TTC549 (cell line): ENCODE data around the gene GGTLC2.
"Not testable (repeated sequence)": the region's sequence is repeated elsewhere in the genome, so short reads cannot be mapped to it uniquely, and the experiment has no call there.

Experiments used
- FAIRE-seq: peaks from 2 replicates; lab custom pipeline; 2012; peaks lifted over from hg19 to GRCh38; lab: Jason Lieb, UNC

Gene GGTLC2

DNA sequence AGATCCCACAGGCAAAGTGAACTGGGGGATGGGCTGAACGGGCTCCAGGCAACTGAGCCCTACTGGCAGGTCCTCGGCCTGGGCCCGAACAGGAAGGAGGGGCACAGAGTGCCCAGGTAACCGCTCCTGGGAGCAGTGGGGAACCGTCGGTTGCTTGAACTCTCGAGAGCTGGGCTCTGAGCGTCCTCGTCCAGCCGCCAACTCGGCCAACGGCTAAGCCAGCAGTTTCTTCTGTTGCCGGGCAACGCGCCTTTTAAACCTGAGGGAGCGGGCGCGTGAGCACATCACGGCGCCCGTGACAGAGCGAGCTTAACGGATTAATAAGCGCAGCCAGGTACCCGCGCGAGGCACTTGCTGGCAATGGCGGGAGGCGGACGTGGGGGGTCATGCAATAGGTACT lies at the start of gene GGTLC2:
Gene GGTLC2, plus strand, starts transcription at position 301 of the 400 bp plus-strand sequence. CDS start 1,732 bp downstream, outside the sequence.
- not testable (repeated sequence) for FAIRE-seq

DNA sequence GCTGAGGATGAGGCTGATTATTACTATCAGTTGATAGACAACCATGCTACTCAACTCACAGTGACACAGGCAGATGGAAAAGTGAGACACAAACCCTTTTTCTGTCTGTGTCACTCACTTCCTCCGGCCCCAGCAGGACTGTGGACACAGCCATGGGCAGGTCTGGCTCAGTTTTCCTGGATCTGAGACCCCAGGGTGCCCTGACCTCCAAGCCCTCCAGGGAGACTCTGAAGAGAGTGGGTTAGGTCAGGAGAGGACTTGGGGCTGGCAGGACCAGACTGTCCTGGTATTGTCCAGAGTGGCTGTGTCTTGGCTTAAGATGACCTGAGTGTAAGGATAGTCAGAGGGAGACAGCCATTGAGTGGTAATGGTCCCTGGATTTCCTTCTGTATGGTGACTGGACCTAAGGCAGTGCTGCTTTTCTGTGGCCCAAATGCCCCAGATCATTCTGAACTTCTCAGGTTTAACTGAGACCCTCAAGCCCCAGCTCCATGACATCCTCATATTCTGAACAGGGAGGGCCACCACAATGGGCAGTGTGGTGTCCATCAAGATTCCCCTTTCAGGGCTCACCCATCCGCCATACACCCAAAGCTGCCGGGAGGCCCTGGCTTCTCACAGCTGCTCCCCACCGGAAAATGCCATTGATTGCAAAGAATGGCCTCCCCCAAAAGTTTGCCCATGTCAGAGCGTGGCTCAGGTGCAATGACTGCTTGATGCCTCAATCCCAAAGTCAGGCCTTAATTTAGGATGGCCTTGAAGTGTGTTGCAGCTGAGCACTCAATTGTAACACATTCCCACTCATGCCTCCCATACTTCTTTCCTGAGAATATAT lies 49.2 kb upstream of the GGTLC2 start:
- no peak for FAIRE-seq

DNA sequence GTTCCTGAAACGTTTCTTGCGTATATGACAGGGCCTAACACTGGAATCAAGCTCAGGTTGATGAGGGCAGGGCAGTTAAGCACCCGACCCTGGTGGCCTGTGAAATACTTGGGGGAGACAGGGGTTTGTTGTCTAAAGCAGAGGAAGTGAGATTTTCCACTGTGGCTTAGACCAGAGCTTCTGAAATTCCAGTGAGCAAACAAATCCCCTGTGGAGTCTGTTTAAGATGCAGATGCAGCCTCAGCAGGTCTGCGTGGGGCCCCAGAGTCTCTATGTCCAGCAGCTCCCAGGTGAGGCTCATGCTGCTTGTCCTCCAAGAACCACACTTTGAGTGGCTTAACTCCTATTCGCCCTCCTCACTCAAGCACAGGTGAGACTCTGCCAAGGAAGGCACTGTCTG lies 46.3 kb upstream of the GGTLC2 start:
- FAIRE-seq = no peak

DNA sequence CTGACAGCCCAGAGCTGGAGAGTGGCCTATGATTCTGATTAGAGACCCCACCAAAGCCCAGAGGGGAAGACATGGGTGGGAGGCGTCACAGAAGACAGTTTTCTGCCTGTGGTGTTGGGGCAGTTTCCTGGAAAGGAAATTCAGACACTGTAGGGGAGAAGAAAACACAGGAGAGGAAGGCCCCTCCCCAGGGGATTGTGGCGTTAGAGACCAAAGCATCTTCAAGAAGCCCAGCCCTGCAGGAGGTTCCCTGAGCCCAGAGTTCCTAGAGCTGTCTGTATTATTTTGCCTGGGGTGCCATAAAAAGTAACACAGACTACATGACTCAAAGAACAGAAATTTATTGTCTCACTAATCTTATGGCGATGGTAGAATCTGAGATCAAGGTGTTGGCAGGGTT lies 45.2 kb upstream of the GGTLC2 start:
- no peak for FAIRE-seq

DNA sequence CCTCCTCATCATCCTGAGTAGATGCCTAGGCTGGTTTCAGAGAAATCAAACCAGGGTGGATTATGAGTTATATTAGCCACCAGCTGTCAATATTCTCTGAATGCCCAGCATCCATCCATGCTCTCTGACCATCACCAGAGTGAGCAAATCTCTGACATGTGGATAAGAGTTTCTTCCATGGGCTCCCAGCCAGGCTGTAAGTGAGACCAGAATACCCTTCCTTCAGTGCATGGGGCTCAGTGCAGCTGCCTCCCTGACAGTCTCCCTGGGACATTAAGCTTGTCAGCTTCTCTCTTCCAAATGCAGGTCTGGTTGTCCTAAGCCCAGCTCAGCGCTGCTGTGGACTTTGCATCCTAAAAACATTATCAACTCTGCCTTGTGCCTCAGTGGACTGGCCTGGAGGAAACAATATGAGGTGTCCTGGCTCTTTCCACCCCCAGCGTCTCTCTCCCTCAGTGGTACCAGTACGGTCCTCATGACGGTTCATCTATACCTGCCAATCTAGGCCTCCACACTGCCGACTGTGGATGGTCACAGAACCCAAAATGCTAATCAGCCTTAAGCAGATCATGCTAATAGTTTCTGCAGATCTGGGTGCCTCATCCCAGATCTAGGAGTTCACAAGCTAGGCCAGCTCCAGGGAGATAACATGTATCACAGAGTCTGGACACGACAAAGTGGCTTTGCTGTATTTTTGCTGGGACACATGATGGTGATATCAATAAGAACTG lies 43.7 kb upstream of the GGTLC2 start:
- FAIRE-seq = no peak

DNA sequence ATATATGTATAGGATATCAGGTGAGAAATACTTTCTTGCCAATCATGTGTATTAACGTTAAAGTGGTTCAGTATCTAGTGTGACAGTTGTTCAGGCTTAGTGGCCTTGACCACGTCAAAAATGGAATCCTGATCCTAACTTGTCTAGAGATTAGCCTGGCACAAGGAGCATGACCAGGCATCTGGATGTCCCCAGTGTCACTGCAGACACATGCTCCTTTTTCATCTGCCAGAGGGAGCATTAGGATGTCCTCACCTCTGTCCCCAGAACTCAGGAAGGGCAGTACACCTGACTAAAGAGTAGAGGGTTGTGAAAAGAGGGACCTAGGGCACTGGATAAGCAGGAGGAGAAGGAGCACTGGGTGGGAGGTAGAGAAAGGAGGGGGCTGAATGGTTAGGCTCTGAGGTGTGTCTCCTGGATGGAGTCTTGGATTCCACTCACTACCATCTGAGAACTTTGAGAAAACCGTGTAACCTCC lies 40.9 kb upstream of the GGTLC2 start:
- FAIRE-seq = no peak

DNA sequence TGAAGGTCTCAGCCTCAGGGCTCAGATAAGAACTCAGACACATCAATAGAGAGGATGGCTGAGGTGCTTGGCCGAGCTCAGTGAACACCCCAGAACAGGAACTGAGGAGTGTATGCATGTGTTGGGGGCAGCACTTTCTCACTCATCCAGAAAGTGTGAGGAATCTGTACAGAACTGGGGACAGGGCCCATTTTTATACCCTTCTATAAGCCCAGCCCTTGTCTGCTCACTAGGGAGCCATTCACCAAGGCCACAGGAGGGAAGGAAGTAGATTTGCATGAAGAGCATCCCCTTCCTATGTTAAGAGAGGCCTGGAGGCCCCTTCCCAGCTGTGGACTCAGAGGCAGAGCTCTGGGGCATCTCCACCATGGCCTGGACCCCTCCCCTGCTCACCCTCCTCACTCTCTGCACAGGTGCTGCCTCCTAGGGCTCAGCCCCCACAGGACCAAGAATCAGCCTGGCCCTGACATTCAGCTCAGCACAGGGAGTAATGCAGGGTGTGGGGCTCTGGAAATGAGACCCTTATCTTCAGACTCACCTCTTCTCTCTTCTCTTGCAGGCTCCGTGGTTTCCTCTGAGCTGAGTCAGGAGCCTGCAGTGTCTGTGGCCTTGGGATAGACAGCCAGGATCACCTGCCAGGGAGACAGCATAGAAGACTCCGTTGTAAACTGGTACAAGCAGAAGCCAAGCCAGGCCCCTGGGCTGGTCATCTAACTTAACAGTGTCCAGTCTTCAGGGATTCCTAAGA lies 39.9 kb upstream of the GGTLC2 start:
- no peak for FAIRE-seq

GRCh38 chr22:22605074-22605404 lies 39.4 kb upstream of the GGTLC2 start:
- FAIRE-seq = no peak

DNA sequence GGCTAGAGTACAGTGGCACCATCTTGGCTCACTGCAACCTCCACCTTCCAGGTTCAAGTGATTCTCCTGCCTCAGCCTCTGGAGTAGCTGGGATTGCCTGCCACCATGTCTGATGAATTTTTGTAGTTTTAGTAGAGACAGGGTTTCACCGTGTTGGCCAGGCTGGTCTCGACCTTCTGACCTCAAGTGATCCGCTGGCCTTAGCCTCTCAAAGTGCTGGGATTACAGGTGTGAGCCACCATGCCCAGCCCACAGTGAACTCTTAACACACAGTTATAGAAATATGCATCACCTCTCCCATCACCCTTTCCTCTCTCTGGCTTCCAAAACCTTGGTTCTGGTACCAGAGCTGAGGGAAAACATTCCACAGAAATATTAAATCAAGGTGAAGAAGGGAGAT lies 36.4 kb upstream of the GGTLC2 start:
- FAIRE-seq = not testable (repeated sequence)

DNA sequence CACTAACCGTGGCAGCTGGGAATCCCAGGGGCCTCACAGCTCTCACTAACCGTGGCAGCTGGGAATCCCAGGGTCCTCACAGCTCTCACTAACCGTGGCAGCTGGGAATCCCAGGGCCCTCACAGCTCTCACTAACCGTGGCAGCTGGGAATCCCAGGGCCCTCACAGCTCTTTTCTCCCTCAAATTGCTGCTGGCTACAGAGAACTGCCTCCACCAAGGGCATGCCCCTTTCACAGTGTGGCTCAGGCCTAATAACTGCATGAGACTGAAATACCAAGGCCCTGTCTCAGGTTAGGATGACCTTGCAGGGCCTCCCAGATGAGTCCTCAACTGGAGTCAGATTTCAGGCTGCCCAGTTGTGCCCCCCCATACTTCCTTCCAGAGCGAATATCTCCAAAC lies 35.1 kb upstream of the GGTLC2 start:
- no peak for FAIRE-seq

GRCh38 chr22:22612516-22612915 lies 31.9 kb upstream of the GGTLC2 start:
- no peak for FAIRE-seq

GRCh38 chr22:22614065-22614464 lies 30.3 kb upstream of the GGTLC2 start:
- FAIRE-seq = no peak

- FAIRE-seq = no peak
Observed at GRCh38 chr22:22616636-22617035, 27.8 kb upstream of the GGTLC2 start.

DNA sequence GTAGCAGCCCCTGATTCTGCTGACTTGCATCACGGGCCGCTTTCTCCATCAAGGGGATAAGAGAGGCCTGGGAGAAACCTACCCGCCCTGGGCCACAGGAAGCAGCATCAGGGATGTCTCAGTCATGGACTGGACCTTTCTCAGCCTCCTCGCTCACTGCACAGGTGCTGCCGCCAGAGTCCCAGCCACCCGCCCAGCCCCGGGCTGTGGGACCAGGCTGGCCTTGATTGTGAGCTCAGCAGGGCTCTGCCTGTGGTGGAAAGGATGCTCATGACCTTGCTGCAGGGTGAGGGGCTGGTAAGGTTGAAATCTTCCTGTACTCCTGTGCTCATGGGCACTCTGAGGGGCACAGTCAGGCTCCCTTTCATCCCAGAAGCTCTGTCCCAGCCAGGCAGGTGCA lies 26.0 kb upstream of the GGTLC2 start:
- no peak for FAIRE-seq

DNA sequence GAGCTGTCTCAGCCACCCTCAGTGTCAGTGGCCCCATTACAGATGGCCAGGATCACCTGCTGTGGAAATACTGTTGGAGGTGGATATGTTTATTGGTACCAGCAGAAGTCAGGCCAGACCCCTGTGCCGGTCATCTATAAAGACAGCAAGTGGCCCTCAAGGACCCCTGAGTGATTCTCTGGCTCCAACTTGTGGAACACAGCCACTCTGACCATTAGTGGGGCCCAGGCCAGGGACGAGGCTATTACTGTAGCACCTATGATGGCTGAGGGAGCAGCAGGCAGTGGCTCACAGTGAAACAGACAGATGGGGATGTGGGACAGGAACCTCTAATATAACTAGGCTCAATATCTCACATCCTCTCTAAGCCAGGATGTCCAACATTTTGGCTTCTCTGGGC lies 25.5 kb upstream of the GGTLC2 start:
- FAIRE-seq = no peak

DNA sequence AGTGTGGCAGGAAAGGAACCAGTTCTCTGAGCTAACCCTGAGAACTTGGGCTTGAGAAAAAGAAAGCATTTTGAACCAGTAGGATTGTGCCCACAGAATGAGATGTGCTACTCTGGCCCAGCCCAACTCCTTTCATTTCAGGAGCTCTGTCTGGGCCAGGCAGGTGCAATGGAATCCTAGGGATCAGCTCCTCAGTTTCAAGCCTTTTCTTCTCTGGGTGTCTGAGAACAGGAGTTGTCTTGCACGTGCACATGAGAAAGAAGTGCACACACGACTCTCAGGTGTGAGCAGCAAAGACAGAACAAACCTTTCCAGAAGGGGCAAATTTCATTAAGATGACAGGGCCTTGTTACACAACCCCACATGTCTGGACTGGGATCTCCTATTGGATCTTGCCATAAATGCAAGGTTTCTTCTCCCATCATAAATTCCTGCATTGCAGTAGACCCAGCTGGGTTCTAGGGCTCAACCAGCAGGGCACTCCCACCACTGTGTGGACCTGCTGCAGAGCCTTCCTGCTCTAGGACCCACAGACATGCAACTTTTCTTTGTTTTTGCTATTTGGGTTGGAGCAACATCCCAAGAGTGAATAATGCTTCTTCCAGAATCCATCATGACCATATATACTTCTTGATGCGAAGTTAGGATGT lies 24.5 kb upstream of the GGTLC2 start:
- FAIRE-seq = no peak

DNA sequence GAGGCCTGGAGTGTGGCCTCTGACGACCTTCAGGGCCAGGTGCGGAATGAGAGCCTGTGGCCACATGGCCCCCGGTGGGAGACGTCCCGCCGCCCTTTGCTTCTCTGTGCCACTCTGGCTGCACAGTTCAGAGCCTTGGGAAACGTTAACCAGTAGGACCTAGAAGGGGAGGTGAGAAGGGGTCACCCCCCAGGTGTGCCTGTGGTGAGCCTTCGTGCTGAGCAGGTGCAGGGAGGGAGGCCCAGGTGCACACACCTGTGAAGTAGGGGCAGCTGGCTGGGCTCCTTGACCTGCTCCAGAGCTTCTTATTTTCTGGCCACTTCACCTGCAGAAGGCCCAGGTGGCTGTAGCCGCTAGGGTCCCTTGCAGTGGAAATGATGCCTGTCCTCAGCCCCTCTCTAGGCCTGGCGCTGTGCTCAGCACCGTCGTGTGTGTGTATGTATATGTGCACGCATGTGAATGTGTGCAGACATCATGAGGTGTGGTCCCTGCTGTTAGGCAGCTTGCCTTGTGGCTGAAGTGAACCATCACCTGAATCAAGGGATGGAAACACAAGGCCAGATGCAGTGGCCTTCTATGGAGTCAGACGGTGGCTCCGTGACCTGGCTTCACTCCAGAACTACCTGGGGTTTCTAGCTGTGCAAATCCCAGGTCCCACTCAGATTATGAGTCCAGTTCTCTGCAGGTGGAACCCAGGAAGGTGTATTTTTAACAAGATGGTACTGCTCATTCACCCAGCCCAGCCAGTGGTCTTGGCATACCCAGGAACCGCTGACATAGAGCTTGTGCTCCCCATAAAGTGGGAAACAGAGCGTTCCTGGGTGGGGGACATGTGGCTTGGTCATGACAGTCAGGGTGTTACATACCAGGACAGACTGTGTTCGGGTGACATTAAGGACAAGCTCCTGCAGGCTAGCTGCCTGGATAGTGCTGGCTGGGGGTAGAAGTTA lies 15.6 kb upstream of the GGTLC2 start:
- not testable (repeated sequence) for FAIRE-seq

GRCh38 chr22:22631223-22631652 lies 13.2 kb upstream of the GGTLC2 start:
- not testable (repeated sequence) for FAIRE-seq

DNA sequence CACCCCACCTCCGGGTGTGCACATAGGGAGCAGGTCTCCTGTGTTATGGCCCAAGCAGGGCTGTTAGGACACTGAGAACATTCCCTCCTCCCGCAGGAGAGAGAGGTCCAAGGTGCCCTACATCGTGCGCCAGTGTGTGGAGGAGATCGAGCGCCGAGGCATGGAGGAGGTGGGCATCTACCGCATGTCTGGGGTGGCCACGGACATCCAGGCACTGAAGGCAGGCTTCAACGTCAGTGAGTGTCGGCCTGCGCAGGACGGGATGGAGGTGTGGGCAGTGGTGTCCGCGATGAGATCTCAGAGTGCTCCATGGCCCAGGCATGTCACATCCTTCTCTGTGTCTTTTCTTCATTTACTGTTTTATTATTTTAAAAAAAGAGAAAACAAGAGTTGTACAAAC lies 12.2 kb upstream of the GGTLC2 start:
- not testable (repeated sequence) for FAIRE-seq

DNA sequence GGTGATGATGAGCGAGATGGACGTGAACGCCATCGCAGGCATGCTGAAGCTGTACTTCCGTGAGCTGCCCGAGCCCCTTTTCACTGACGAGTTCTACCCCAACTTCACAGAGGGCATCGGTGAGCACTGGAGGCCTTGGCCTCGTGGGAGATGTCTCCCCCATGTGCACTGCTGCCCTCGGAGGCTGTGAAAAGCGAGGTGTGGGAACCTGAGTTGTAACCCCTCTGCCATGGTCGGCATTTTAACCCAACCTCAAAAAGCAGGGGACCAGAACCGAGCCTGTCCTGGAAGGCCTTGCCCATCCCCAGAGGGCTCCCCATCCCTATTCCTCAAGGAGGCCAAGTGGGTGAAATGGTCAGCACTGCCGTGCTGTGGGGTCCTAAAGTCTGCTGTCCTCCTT lies 10.9 kb upstream of the GGTLC2 start:
- not testable (repeated sequence) for FAIRE-seq

- not testable (repeated sequence) for FAIRE-seq
Observed at GRCh38 chr22:22636260-22636659, 8.2 kb upstream of the GGTLC2 start.
